ENCODE results near the gene CD38. TPM values are rescaled to one million over a fixed set of nuclear protein-coding genes. Genes with fewer than 3 reads are reported as not detected.

Gene CD38
- total RNA-seq, 1 donor from 2014 or later: 0.08 TPM

DNA sequence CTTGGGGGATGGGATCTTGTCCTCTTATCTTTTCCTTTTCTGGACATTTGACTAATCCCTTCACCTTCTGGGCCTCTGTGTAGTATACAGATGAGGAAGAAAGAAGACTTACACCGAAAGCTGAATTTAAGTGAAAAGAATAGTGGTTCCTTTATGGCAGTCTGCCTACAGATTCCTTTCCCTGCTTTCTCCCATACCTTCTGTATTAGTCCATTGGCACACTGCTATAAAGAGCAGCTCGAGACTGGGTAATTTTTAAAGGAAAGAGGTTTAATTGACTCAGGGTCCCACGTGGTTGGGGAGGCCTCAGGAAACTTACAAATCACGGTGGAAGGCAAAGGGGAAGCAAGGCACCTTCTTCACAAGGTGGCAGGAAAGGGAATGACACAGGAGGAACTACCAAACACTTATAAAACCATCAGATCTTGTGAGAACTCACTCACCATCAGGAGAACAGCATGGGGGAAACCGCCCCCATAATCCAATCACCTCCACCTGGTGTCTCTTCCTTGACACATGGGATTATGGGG lies 34.0 kb upstream of the CD38 start:
- no peak for DNase-seq (ENCODE audit: extremely low spot score, unreplicated experiment)
- Mint-ChIP-seq H3K4me1 (ENCODE audit: unreplicated experiment) (no peaks in the 10 kb centered on the region), H3K36me3 (ENCODE audit: unreplicated experiment) (no peaks in the 10 kb centered on the region), H3K27me3 (ENCODE audit: unreplicated experiment) (no peaks in the 10 kb centered on the region), H3K27ac (ENCODE audit: unreplicated experiment) (no peak overlapping the region), H3K4me3 (ENCODE audit: unreplicated experiment) (no peak overlapping the region), H3K9me3 (ENCODE audit: unreplicated experiment) (peaks cover 4% of the 10 kb centered on the region)
- TF ChIP-seq, protein P1, sequence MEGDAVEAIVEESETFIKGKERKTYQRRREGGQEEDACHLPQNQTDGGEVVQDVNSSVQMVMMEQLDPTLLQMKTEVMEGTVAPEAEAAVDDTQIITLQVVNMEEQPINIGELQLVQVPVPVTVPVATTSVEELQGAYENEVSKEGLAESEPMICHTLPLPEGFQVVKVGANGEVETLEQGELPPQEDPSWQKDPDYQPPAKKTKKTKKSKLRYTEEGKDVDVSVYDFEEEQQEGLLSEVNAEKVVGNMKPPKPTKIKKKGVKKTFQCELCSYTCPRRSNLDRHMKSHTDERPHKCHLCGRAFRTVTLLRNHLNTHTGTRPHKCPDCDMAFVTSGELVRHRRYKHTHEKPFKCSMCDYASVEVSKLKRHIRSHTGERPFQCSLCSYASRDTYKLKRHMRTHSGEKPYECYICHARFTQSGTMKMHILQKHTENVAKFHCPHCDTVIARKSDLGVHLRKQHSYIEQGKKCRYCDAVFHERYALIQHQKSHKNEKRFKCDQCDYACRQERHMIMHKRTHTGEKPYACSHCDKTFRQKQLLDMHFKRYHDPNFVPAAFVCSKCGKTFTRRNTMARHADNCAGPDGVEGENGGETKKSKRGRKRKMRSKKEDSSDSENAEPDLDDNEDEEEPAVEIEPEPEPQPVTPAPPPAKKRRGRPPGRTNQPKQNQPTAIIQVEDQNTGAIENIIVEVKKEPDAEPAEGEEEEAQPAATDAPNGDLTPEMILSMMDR (IDR thresholded peaks at IDR 0.05): no peak

DNA sequence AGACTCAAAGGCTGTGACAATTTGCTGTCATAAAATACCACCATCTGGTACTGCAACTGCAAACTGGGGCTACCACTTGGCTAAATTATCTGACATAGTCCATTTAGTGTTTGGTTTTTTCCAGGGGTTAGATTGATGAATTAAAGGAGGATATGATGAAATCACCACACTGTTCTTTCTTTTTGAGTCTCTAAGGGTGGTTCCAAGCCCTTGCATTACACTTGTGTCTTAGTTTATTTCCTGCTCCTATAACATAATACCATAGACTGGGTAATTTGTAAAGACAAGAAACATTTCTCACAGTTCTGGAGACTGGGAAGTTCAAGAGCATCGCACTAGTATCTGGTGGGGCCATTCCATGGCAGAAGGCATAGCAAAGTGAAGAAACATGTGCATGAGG lies 32.0 kb upstream of the CD38 start:
- H3K27me3 Mint-ChIP-seq (ENCODE audit: unreplicated experiment): no peaks in the 10 kb centered on the region
- H3K27ac Mint-ChIP-seq (ENCODE audit: unreplicated experiment): no peak overlapping the region
- DNase-seq (ENCODE audit: extremely low spot score, unreplicated experiment): no peak
- no peaks in the 10 kb centered on the region for H3K36me3 Mint-ChIP-seq (ENCODE audit: unreplicated experiment)
- TF ChIP-seq, protein P1 (IDR thresholded peaks at IDR 0.05): no peak
- peaks cover 4% of the 10 kb centered on the region for H3K9me3 Mint-ChIP-seq (ENCODE audit: unreplicated experiment)
- H3K4me3 Mint-ChIP-seq (ENCODE audit: unreplicated experiment): no peak overlapping the region
- H3K4me1 Mint-ChIP-seq (ENCODE audit: unreplicated experiment): no peaks in the 10 kb centered on the region

DNA sequence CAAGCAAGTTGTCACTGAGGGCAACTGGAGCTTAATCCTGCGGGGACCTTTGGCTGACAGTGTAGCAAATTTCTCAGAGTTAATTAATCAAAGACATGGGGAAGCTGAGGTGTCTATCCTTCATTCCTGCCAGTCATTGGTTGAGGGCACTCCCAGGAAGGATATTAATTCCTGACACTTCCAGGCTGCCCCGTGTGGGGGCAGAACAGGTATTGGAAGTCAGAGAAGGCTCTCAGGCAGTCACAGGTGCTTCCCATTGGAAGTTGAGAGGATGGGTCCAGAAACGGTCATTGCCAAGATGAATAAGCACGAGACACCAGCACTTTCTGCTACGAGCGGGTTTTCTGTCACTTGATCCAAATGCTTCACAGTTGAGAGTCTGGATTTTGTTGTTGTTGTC lies 29.1 kb upstream of the CD38 start:
- Mint-ChIP-seq H3K27ac (ENCODE audit: unreplicated experiment) (no peak overlapping the region), H3K4me3 (ENCODE audit: unreplicated experiment) (no peak overlapping the region), H3K4me1 (ENCODE audit: unreplicated experiment) (peaks cover 2% of the 10 kb centered on the region), H3K9me3 (ENCODE audit: unreplicated experiment) (no peaks in the 10 kb centered on the region), H3K36me3 (ENCODE audit: unreplicated experiment) (no peaks in the 10 kb centered on the region), H3K27me3 (ENCODE audit: unreplicated experiment) (no peaks in the 10 kb centered on the region)
- no peak for DNase-seq (ENCODE audit: extremely low spot score, unreplicated experiment)
- TF ChIP-seq, protein P1 (IDR thresholded peaks at IDR 0.05): no peak

DNA sequence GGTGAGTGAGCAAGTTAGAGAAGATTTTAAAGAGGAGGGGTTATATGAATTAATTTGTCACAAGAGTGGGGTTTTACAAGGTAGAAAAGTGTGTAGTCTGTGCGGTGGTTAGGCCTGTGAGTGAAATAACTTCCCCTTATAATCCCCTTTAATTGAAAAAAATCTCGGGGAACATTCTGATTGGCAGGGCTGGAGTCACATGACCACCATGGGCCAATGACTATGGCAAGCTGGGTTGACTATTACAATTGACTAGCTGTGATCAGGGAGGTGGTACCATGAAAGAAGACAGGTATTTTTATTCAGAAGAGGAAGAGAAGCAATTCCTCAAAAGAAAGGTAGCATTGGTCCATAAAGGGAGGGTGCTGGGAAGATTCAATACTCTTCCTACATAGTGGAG lies 27.0 kb upstream of the CD38 start:
- DNase-seq (ENCODE audit: extremely low spot score, unreplicated experiment): no peak
- H3K4me1 Mint-ChIP-seq (ENCODE audit: unreplicated experiment): peaks cover 5% of the 10 kb centered on the region
- no peaks in the 10 kb centered on the region for H3K9me3 Mint-ChIP-seq (ENCODE audit: unreplicated experiment)
- H3K36me3 Mint-ChIP-seq (ENCODE audit: unreplicated experiment): no peaks in the 10 kb centered on the region
- H3K4me3 Mint-ChIP-seq (ENCODE audit: unreplicated experiment): no peak overlapping the region
- H3K27me3 Mint-ChIP-seq (ENCODE audit: unreplicated experiment): no peaks in the 10 kb centered on the region
- no peak overlapping the region for H3K27ac Mint-ChIP-seq (ENCODE audit: unreplicated experiment)
- TF ChIP-seq, protein P1 (IDR thresholded peaks at IDR 0.05): no peak

DNA sequence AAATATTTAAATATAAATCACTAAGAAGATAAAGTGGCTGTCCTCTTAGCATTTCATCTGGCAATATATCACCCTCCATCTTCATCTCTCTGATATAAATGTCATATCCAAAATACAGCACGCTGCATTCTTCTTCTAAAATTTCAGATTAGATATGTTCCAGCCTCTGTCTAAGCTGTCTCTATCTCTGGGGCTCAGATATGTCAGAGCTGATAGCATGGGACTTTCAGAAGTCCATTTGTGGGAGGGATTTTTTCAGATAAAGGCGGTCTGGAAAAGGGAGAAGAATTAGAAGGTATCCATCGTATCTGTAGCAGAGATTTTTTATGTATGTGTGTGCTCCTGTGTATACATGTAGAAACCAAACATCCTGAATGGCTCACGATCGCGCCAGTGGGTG lies 25.0 kb upstream of the CD38 start:
- Mint-ChIP-seq H3K4me1 (ENCODE audit: unreplicated experiment) (peaks cover 9% of the 10 kb centered on the region), H3K36me3 (ENCODE audit: unreplicated experiment) (no peaks in the 10 kb centered on the region), H3K27ac (ENCODE audit: unreplicated experiment) (no peak overlapping the region)

More for the DNA sequence above, 25.0 kb upstream of the CD38 start:
- Mint-ChIP-seq H3K9me3 (ENCODE audit: unreplicated experiment) (no peaks in the 10 kb centered on the region), H3K27me3 (ENCODE audit: unreplicated experiment) (no peaks in the 10 kb centered on the region), H3K4me3 (ENCODE audit: unreplicated experiment) (no peak overlapping the region)
- no peak for DNase-seq (ENCODE audit: extremely low spot score, unreplicated experiment)
- TF ChIP-seq, protein P1 (IDR thresholded peaks at IDR 0.05): no peak
